Lung (tissue), 16 donors: ENCODE measurements around the gene CELF5. TPM values are rescaled to one million over a fixed set of nuclear protein-coding genes. Genes with fewer than 3 reads are reported as not detected.

Source experiments
- ATAC-seq: fragments of 200-7000 bp; cut with Tn5 transposase; one replicate; pipeline ENCODE4 v1.9.1; 2020; ENCODE audit warnings: moderate number of reproducible peaks; ENCODE audit not compliant: insufficient read depth, low FRiP score
- DNase-seq, 3 donors: peaks; one replicate each; pipeline ENCODE4 v3.0.0-alpha.2; 2013 to 2017
- H3K27ac ChIP-seq, 2 donors: one replicate each; pipeline ENCODE4 v1.5.1; 2013; ENCODE audit warnings: mild to moderate bottlenecking in 2 of 2, moderate library complexity in 2 of 2, control low read depth in 1 of 2, inconsistent platforms in 1 of 2, low read depth in 1 of 2, low read length in 1 of 2
- H3K27me3 ChIP-seq, 3 donors: one replicate each; pipeline ENCODE4 v1.5.1; 2013; ENCODE audit warnings: low read length in 2 of 3; ENCODE audit not compliant: control insufficient read depth in 3 of 3, insufficient read depth in 3 of 3
- H3K36me3 ChIP-seq, 4 donors: one replicate each; pipeline ENCODE4 v1.5.1; 2013; ENCODE audit warnings: low read length in 4 of 4, mild to moderate bottlenecking in 1 of 4, moderate library complexity in 1 of 4; ENCODE audit not compliant: control insufficient read depth in 4 of 4, insufficient read depth in 4 of 4
- H3K4me1 ChIP-seq, 5 donors: one replicate each; pipeline ENCODE4 v1.5.1; 2013; ENCODE audit warnings: low read length in 5 of 5, mild to moderate bottlenecking in 2 of 5, moderate library complexity in 1 of 5; ENCODE audit not compliant: control insufficient read depth in 5 of 5, insufficient read depth in 5 of 5
- H3K4me3 ChIP-seq: one replicate; pipeline ENCODE4 v1.5.1; 2013; ENCODE audit warnings: mild to moderate bottlenecking, control low read depth, moderate library complexity
- H3K9ac ChIP-seq, 2 donors: one replicate each; pipeline ENCODE4 v1.5.1; 2013; ENCODE audit warnings: low read length in 2 of 2, control low read depth in 1 of 2; ENCODE audit not compliant: insufficient read depth in 1 of 2
- H3K9me3 ChIP-seq, 4 donors: one replicate each; pipeline ENCODE4 v1.5.1; 2013; ENCODE audit warnings: low read length in 3 of 4, mild to moderate bottlenecking in 1 of 4, moderate library complexity in 1 of 4; ENCODE audit not compliant: control insufficient read depth in 4 of 4, insufficient read depth in 3 of 4
- CTCF ChIP-seq: IDR thresholded peaks from 2 replicates; pipeline ENCODE4 v1.5.1; 2012; ENCODE audit warnings: mild to moderate bottlenecking; ENCODE audit errors: control extremely low read depth, extremely low read depth
- WGBS, 2 donors: extraction: QIAGEN DNeasy Blood & Tissue Kit; methylation state at CpG; one replicate each; pipeline ENCODE4 v1.1.7; 2013; 5-methylcytosine and 5-hydroxymethylcytosine counted together
- long read RNA-seq, 5 donors: transcript quantifications; one replicate each; lab custom pipeline, GENCODE V29; 2026
- polyA plus RNA-seq, 2 donors: library from polyadenylated mRNA; stranded (reverse); fragments of 200-250 nt; gene quantifications; one replicate each; pipeline ENCODE4 v1.2.1, GENCODE V29; 2013
- total RNA-seq, 2 donors: library from RNA; depleted of rRNA in 1 of 2; stranded (reverse); fragments of >200 nt in 1 of 2; gene quantifications; one replicate each; pipeline ENCODE4 v1.2.1, GENCODE V29; 2014 to 2021
- donor health status: control.
- donor health status: control.
- donor health status: Bipolar disorder and iron deficiency.
- donor health status: healthy.
- donor health status: DM: yes; HTN: yes; CAD: no.

Gene CELF5
- total RNA-seq: under 1 TPM in 1 of 2 donors, not detected in 1; 0.12 TPM
- under 1 TPM; 0.08 to 0.14 TPM for polyA plus RNA-seq
- long read RNA-seq, donor 1: 0 reads
- long read RNA-seq, donor 2: 0 reads
- long read RNA-seq, donor 3: 0 reads
- long read RNA-seq, donor 4: 0 reads
- long read RNA-seq, donor 5: 0 reads

GRCh38 chr19:3224346-3225168 is at the start of gene CELF5:
TSS of gene CELF5 (plus strand) at chr19:3224661. CDS start at chr19:3224740, 79 bp downstream.
- 2 to 3% methylated on average over 53 to 94 of the region's 94 CpGs for WGBS, 2 donors
- H3K27me3 ChIP-seq: peaks cover 10 to 42% (median 14%) of the 10 kb centered on the region in 3 donors
- H3K36me3 ChIP-seq: no peaks in the 10 kb centered on the region
- peaks cover 0 to 2% (median 0%) of the 10 kb centered on the region in 4 donors for H3K9me3 ChIP-seq
- TF ChIP-seq CTCF: no peak
- DNase-seq (peak; percentile 39 to 57 (median 53)), ATAC-seq (no peak)
- H3K4me1 ChIP-seq: peaks cover 0 to 2% (median 0%) of the 10 kb centered on the region in 5 donors
- no peak within 1 kb of the TSS for H3K9ac ChIP-seq
- H3K27ac ChIP-seq: no peak within 1 kb of the TSS
- H3K4me3 ChIP-seq: no peak within 1 kb of the TSS

- ATAC-seq: peak; percentile 12
- peak; percentile 47 to 80 (median 70) for DNase-seq
- Histone ChIP-seq H3K9me3 (no peaks in the 10 kb centered on the region), H3K27me3 (no peaks in the 10 kb centered on the region), H3K27ac (peak overlapping the region in 1 of 2 donors; percentile 95), H3K4me3 (no peak overlapping the region), H3K4me1 (peaks cover 0 to 23% (median 0%) of the 10 kb centered on the region in 5 donors), H3K9ac (no peak overlapping the region), H3K36me3 (no peaks in the 10 kb centered on the region)
- WGBS, 2 donors: 41 to 60% methylated on average over 17 of the region's 17 CpGs
- no peak for TF ChIP-seq CTCF
These were observed 48.4 kb upstream of the CELF5 start for GRCh38 chr19:3175781-3176714.

GRCh38 chr19:3176715-3177501 is 47.6 kb upstream of the CELF5 start:
- no peak for TF ChIP-seq CTCF
- ATAC-seq (peak; percentile 56), DNase-seq (no peak)
- H3K4me3 ChIP-seq: no peak overlapping the region
- H3K9ac ChIP-seq: peak overlapping the region in 1 of 2 donors; percentile 55
- H3K4me1 ChIP-seq: peaks cover 0 to 23% (median 0%) of the 10 kb centered on the region in 5 donors
- WGBS, 2 donors: 59 to 65% methylated on average over 11 of the region's 11 CpGs
- peak overlapping the region in 1 of 2 donors; percentile 95 for H3K27ac ChIP-seq
- H3K36me3 ChIP-seq: no peaks in the 10 kb centered on the region
- H3K9me3 ChIP-seq: no peaks in the 10 kb centered on the region
- no peaks in the 10 kb centered on the region for H3K27me3 ChIP-seq
